IMR-90 (cell line): ENCODE measurements around the gene PIGH. TPM values are rescaled to one million over a fixed set of nuclear protein-coding genes. Genes with fewer than 3 reads are reported as not detected.

ENCODE experiments used
- ATAC-seq: fragments of 200-7000 bp; cut with Tn5 transposase; 2 replicates; pipeline ENCODE4 v1.9.1; 2020; ENCODE audit warnings: low read depth, mild to moderate bottlenecking, moderate library complexity
- BruUV-seq: library from RNA; stranded (reverse); fragments of 400-500 nt; replicated peaks from 2 replicates; lab custom pipeline; 2021; lab: Mats Ljungman, UMichigan
- CTCF ChIA-PET: fragments of 300-600 bp; formaldehyde crosslinking; extraction: SDS; loops from one replicate; lab custom pipeline; 2021; ENCODE audit warnings: antibody characterized with exemption; lab: Yijun Ruan, JAX
- POLR2A ChIA-PET: fragments of 300-600 bp; sonication (Branson Sonifier 250); formaldehyde crosslinking; loops from one replicate; lab custom pipeline; 2022; ENCODE audit warnings: antibody characterized with exemption; ENCODE audit not compliant: unreplicated experiment; lab: Charles Lee
- DNase-seq: peaks from one replicate; pipeline ENCODE4 v3.0.0; 2013
- H2AFZ ChIP-seq: replicated peaks from 2 replicates; pipeline ENCODE3; 2013; ENCODE audit warnings: low read length, mild to moderate bottlenecking; ENCODE audit not compliant: poor library complexity
- H2AK5ac ChIP-seq: 2 replicates; pipeline ENCODE4 v1.6.1; 2013; ENCODE audit warnings: low read depth, low read length, inconsistent platforms
- H2AK9ac ChIP-seq: replicated peaks from 2 replicates; pipeline ENCODE3; 2013; ENCODE audit warnings: mild to moderate bottlenecking, low read depth, low read length, moderate library complexity; ENCODE audit not compliant: poor library complexity
- H2BK120ac ChIP-seq: 2 replicates; pipeline ENCODE4 v1.6.1; 2013; ENCODE audit warnings: low read depth, low read length, inconsistent platforms
- H2BK15ac ChIP-seq: 3 replicates; pipeline ENCODE4 v1.6.1; 2013; ENCODE audit warnings: low read depth, low read length, inconsistent platforms
- H2BK20ac ChIP-seq: 2 replicates; pipeline ENCODE4 v1.6.1; 2013; ENCODE audit warnings: low read depth, mild to moderate bottlenecking, inconsistent platforms, low read length, moderate library complexity
- H2BK5ac ChIP-seq: 2 replicates; pipeline ENCODE4 v1.6.1; 2013; ENCODE audit warnings: mild to moderate bottlenecking, low read depth, low read length, inconsistent platforms; ENCODE audit not compliant: poor library complexity, severe bottlenecking
- H3K14ac ChIP-seq: replicated peaks from 2 replicates; pipeline ENCODE4 v1.6.1; 2013; ENCODE audit warnings: low read depth, low read length, inconsistent platforms
- H3K18ac ChIP-seq: 2 replicates; pipeline ENCODE4 v1.6.1; 2013; ENCODE audit warnings: low read depth, low read length, control low read depth
- H3K23ac ChIP-seq: 2 replicates; pipeline ENCODE4 v1.6.1; 2013; ENCODE audit warnings: low read depth, low read length, inconsistent platforms
- H3K27ac ChIP-seq: 2 replicates; pipeline ENCODE4 v1.5.1; 2013; ENCODE audit warnings: mild to moderate bottlenecking, control low read depth, low read length; ENCODE audit not compliant: insufficient read depth
- H3K27me3 ChIP-seq: 2 replicates; pipeline ENCODE4 v1.6.1; 2013; ENCODE audit warnings: low read length; ENCODE audit not compliant: control insufficient read depth, insufficient read depth
- H3K36me3 ChIP-seq: 2 replicates; pipeline ENCODE4 v1.6.1; 2013; ENCODE audit warnings: low read length, mixed read lengths; ENCODE audit not compliant: control insufficient read depth, insufficient read depth
- H3K4ac ChIP-seq: 2 replicates; pipeline ENCODE4 v1.6.1; 2013; ENCODE audit warnings: low read depth, low read length, inconsistent platforms
- H3K4me1 ChIP-seq: 2 replicates; pipeline ENCODE4 v1.6.1; 2013; ENCODE audit warnings: low read length, mixed read lengths; ENCODE audit not compliant: control insufficient read depth, insufficient read depth
- H3K4me2 ChIP-seq: 2 replicates; pipeline ENCODE4 v1.6.1; 2013; ENCODE audit warnings: low read depth, mild to moderate bottlenecking, control low read depth, low read length, moderate library complexity
- H3K4me3 ChIP-seq: 2 replicates; pipeline ENCODE4 v1.5.1; 2013; ENCODE audit warnings: low read depth, mild to moderate bottlenecking, control low read depth, low read length, moderate library complexity; ENCODE audit not compliant: insufficient read depth
- H3K56ac ChIP-seq: 2 replicates; pipeline ENCODE4 v1.6.1; 2013; ENCODE audit warnings: low read length, inconsistent platforms; ENCODE audit not compliant: insufficient read depth; ENCODE audit errors: extremely low read depth
- H3K79me1 ChIP-seq, 2 experiments: 2 replicates each; pipeline ENCODE4 v1.6.1; 2013; ENCODE audit warnings: low read length in 2 of 2, inconsistent platforms in 1 of 2, low read depth in 1 of 2
- H3K9ac ChIP-seq: 2 replicates; pipeline ENCODE4 v1.6.1; 2013; ENCODE audit warnings: low read depth, low read length, control low read depth
- H3K9me1 ChIP-seq: 2 replicates; pipeline ENCODE4 v1.6.1; 2013; ENCODE audit warnings: low read length, inconsistent platforms; ENCODE audit not compliant: insufficient read depth
- H3K9me3 ChIP-seq: 2 replicates; pipeline ENCODE4 v1.6.1; 2013; ENCODE audit warnings: low read length; ENCODE audit not compliant: control insufficient read depth, insufficient read depth
- H4K20me1 ChIP-seq: 2 replicates; pipeline ENCODE4 v1.6.1; 2013; ENCODE audit warnings: low read length, inconsistent platforms; ENCODE audit not compliant: insufficient read depth
- H4K5ac ChIP-seq: 2 replicates; pipeline ENCODE4 v1.6.1; 2013; ENCODE audit warnings: mild to moderate bottlenecking, low read depth, low read length, control low read depth
- H4K8ac ChIP-seq, 2 experiments: 2 replicates each; pipeline ENCODE4 v1.6.1; 2013; ENCODE audit warnings: low read depth in 2 of 2, low read length in 2 of 2, control low read depth in 1 of 2, inconsistent platforms in 1 of 2
- H4K91ac ChIP-seq: 2 replicates; pipeline ENCODE4 v1.6.1; 2013; ENCODE audit warnings: low read depth, low read length, inconsistent platforms; ENCODE audit not compliant: insufficient read depth
- BHLHE40 ChIP-seq: fragments of 150-350 bp; IDR thresholded peaks from 2 replicates; pipeline ENCODE4 v1.6.1; 2016; ENCODE audit warnings: mild to moderate bottlenecking, low read depth, low read length
- CEBPB ChIP-seq: IDR thresholded peaks from 2 replicates; pipeline ENCODE4 v1.6.1; 2012; ENCODE audit warnings: low read depth, low read length, improper control_type of control experiment
- ELK1 ChIP-seq: fragments of 150-350 bp; IDR thresholded peaks from 2 replicates; pipeline ENCODE4 v1.6.1; 2016; ENCODE audit warnings: low read depth, mild to moderate bottlenecking, low read length, moderate library complexity, borderline replicate concordance
- FOS ChIP-seq: fragments of 150-350 bp; IDR thresholded peaks from 2 replicates; pipeline ENCODE4 v1.6.1; 2016; ENCODE audit warnings: low read depth, low read length
- MAFK ChIP-seq: IDR thresholded peaks from 2 replicates; pipeline ENCODE4 v1.6.1; 2012; ENCODE audit warnings: low read depth, low read length, improper control_type of control experiment
- MAZ ChIP-seq: IDR thresholded peaks from 2 replicates; pipeline ENCODE4 v1.6.1; 2012; ENCODE audit warnings: low read depth, mild to moderate bottlenecking, low read length, improper control_type of control experiment, moderate library complexity, borderline replicate concordance
- MXI1 ChIP-seq: IDR thresholded peaks from 2 replicates; pipeline ENCODE4 v1.6.1; 2012; ENCODE audit warnings: low read depth, mild to moderate bottlenecking, low read length, moderate library complexity, borderline replicate concordance
- NFE2L2 ChIP-seq: fragments of 150-350 bp; IDR thresholded peaks from 2 replicates; pipeline ENCODE4 v1.6.1; 2016; ENCODE audit warnings: low read depth, mild to moderate bottlenecking, low read length
- POLR2A ChIP-seq: IDR thresholded peaks from 2 replicates; pipeline ENCODE4 v1.6.1; 2012; ENCODE audit warnings: mild to moderate bottlenecking, low read depth, low read length
- RAD21 ChIP-seq: IDR thresholded peaks from 2 replicates; pipeline ENCODE4 v1.6.1; 2012; ENCODE audit warnings: low read length, improper control_type of control experiment
- RCOR1 ChIP-seq: IDR thresholded peaks from 2 replicates; pipeline ENCODE4 v1.6.1; 2012; ENCODE audit warnings: mild to moderate bottlenecking, low read length, improper control_type of control experiment; ENCODE audit not compliant: insufficient replicate concordance
- SMC3 ChIP-seq: fragments of 150-350 bp; IDR thresholded peaks from 2 replicates; pipeline ENCODE4 v1.6.1; 2016; ENCODE audit warnings: low read depth, mild to moderate bottlenecking, antibody characterized with exemption, low read length, moderate library complexity
- USF2 ChIP-seq: fragments of 150-350 bp; IDR thresholded peaks from 2 replicates; pipeline ENCODE4 v1.6.1; 2017; ENCODE audit warnings: mild to moderate bottlenecking, antibody characterized with exemption, low read length, low read depth
- WGBS, 2 experiments: methylation state at CpG; one replicate each; pipeline versions ENCODE4 v1.1.5 to v1.1.7; 2013; ENCODE audit warnings: missing lambda C conversion rate in 2 of 2; ENCODE audit not compliant: insufficient read length in 1 of 2; ENCODE audit errors: extremely low coverage in 2 of 2; 5-methylcytosine and 5-hydroxymethylcytosine counted together
- dilution Hi-C: fragments of 300-500 bp; cut with HindIII; formaldehyde crosslinking; loops from one replicate; pipeline ENCODE4 v1.14.3; 2018; ENCODE audit warnings: low sequenced_read_pairs; ENCODE audit not compliant: unreplicated experiment
- in situ Hi-C: fragments of 300-500 bp; cut with MboI; formaldehyde crosslinking; loops from 3 replicates; pipeline ENCODE4 v1.14.3; 2019; ENCODE audit warnings: low sequenced_read_pairs, inconsistent platforms, mixed read lengths
- intact Hi-C: fragments of 100-400 bp; cut with micrococcal nuclease; formaldehyde crosslinking; loops from 2 replicates; pipeline ENCODE4 v1.10.0; 2022
- polyA plus RNA-seq, 3 experiments: library from polyadenylated mRNA; depleted of rRNA; stranded (reverse); fragments of >200 nt; gene quantifications; 2 replicates each; pipeline ENCODE4 v1.2.3, GENCODE V29; 2012; ENCODE audit warnings: low replicate concordance in 1 of 3
- total RNA-seq: library from RNA; depleted of rRNA; stranded (reverse); fragments of >200 nt; gene quantifications from 2 replicates; pipeline ENCODE4 v1.2.3, GENCODE V29; 2012

PIGH gene
- total and polyA plus RNA-seq, 2 of the 4 experiments (the other 2 are of a cell fraction), result 7.9 to 13.5 TPM

- Histone ChIP-seq H3K9ac (no peak overlapping the region), H2BK20ac (no peak overlapping the region), H4K5ac (no peak overlapping the region), H3K18ac (no peak overlapping the region), H2AK5ac (no peak overlapping the region), H3K4ac (no peak overlapping the region), H3K4me2 (no peak overlapping the region), H3K14ac (no peak overlapping the region), H2BK120ac (no peak overlapping the region), H3K9me1 (peaks cover 3% of the 10 kb centered on the region; the same call in 1 of the 2 replicates), H3K27ac (no peak overlapping the region), H3K56ac (no peak overlapping the region), H2BK15ac (no peak overlapping the region), H3K27me3 (no peaks in the 10 kb centered on the region), H2BK5ac (no peak overlapping the region), H3K36me3 (peaks cover 6% of the 10 kb centered on the region; the same call in 1 of the 2 replicates), H3K9me3 (no peaks in the 10 kb centered on the region), H4K8ac (no peak overlapping the region), H4K91ac (no peak overlapping the region), H2AFZ (no peak overlapping the region), H3K4me1 (no peaks in the 10 kb centered on the region), H4K20me1 (no peaks in the 10 kb centered on the region), H3K79me1 (no peaks in the 10 kb centered on the region), H3K4me3 (no peak overlapping the region), H3K23ac (no peak overlapping the region), H2AK9ac (no peak overlapping the region)
- no peak for TF ChIP-seq ELK1
- no peak for TF ChIP-seq MAFK
- TF ChIP-seq USF2, result no peak
- TF ChIP-seq RAD21, result no peak
- TF ChIP-seq MXI1, result no peak
- TF ChIP-seq POLR2A, result no peak
- TF ChIP-seq FOS, result no peak
- TF ChIP-seq NFE2L2, result no peak
- no peak for TF ChIP-seq CEBPB
- TF ChIP-seq SMC3, result no peak
- TF ChIP-seq MAZ, result no peak
- no peak for TF ChIP-seq BHLHE40
- TF ChIP-seq RCOR1, result no peak
- CTCF ChIA-PET, result no interaction called here
- WGBS, 2 experiments, result no CpG with 5 or more reads among the region's 5 CpGs
- ATAC-seq (no peak), DNase-seq (no peak)
- no TSS peak for BruUV-seq
- POLR2A ChIA-PET, result no interaction called here
- dilution Hi-C loops, result no loop called here
- in situ Hi-C loops, result no loop called here
- intact Hi-C loops, result no loop called here
These were observed 42.1 kb upstream of the PIGH start for GRCh38 chr14:67641902-67642749.
